Dendritic cell treated with granulocyte-macrophage colony-stimulating factor and Interleukin-4, amounts not matched to agents 40 ng/mL and 50 ng/mL, for 4 days (primary cell): ENCODE data around the gene KCNAB1.
A peak's percentile ranks its signal among the peaks of the same experiment; 100 is the strongest.

Experiments
- H3K27ac Mint-ChIP-seq: one replicate; pipeline ENCODE4 v1.8.0; 2022; ENCODE audit warnings: mild to moderate bottlenecking, mixed read lengths
- H3K27me3 Mint-ChIP-seq: one replicate; pipeline ENCODE4 v1.8.0; 2022; ENCODE audit warnings: mild to moderate bottlenecking, mixed read lengths
- H3K36me3 Mint-ChIP-seq: one replicate; pipeline ENCODE4 v1.8.0; 2022; ENCODE audit warnings: low read depth, mixed read lengths
- H3K4me1 Mint-ChIP-seq: one replicate; pipeline ENCODE4 v1.8.0; 2022; ENCODE audit warnings: low read depth, mixed read lengths
- H3K4me3 Mint-ChIP-seq: one replicate; pipeline ENCODE4 v1.8.0; 2022; ENCODE audit warnings: mild to moderate bottlenecking, moderate library complexity, mixed read lengths
- H3K9me3 Mint-ChIP-seq: one replicate; pipeline ENCODE4 v1.8.0; 2022; ENCODE audit warnings: mixed read lengths
- intact Hi-C: fragments of 100-400 bp; cut with micrococcal nuclease; formaldehyde crosslinking; loops from one replicate; pipeline ENCODE4 v1.15.0; 2022

KCNAB1 gene

GRCh38 chr3:156299569-156299968, 179.2 kb downstream of the KCNAB1 start:
- intact Hi-C loops = no loop called here
- H3K27ac Mint-ChIP-seq = peak overlapping the region; percentile 80
- no peak overlapping the region for H3K4me3 Mint-ChIP-seq
- H3K27me3 Mint-ChIP-seq = no peaks in the 10 kb centered on the region
- peaks cover 9% of the 10 kb centered on the region for H3K9me3 Mint-ChIP-seq
- H3K4me1 Mint-ChIP-seq = peaks cover 54% of the 10 kb centered on the region
- H3K36me3 Mint-ChIP-seq = no peaks in the 10 kb centered on the region

GRCh38 chr3:156300371-156300770, 180.0 kb downstream of the KCNAB1 start:
- Mint-ChIP-seq H3K4me3 (no peak overlapping the region), H3K36me3 (no peaks in the 10 kb centered on the region), H3K9me3 (peaks cover 9% of the 10 kb centered on the region), H3K27ac (peak overlapping the region; percentile 80), H3K27me3 (no peaks in the 10 kb centered on the region), H3K4me1 (peaks cover 54% of the 10 kb centered on the region)
- intact Hi-C loops = no loop called here

GRCh38 chr3:156300929-156301840, 180.8 kb downstream of the KCNAB1 start:
- Mint-ChIP-seq H3K27me3 (no peaks in the 10 kb centered on the region), H3K27ac (peak overlapping the region; percentile 62), H3K4me3 (peak overlapping the region; percentile 2), H3K36me3 (no peaks in the 10 kb centered on the region), H3K4me1 (peaks cover 54% of the 10 kb centered on the region), H3K9me3 (peaks cover 9% of the 10 kb centered on the region)
- intact Hi-C loops = no loop called here

GRCh38 chr3:156303001-156303707, 182.8 kb downstream of the KCNAB1 start:
- no peak overlapping the region for H3K4me3 Mint-ChIP-seq
- H3K36me3 Mint-ChIP-seq = no peaks in the 10 kb centered on the region
- intact Hi-C loops = no loop called here
- no peak overlapping the region for H3K27ac Mint-ChIP-seq
- H3K4me1 Mint-ChIP-seq = peaks cover 42% of the 10 kb centered on the region
- H3K9me3 Mint-ChIP-seq = peaks cover 2% of the 10 kb centered on the region
- H3K27me3 Mint-ChIP-seq = no peaks in the 10 kb centered on the region

GRCh38 chr3:156304406-156304805, 184.0 kb downstream of the KCNAB1 start:
- no peak overlapping the region for H3K27ac Mint-ChIP-seq

GRCh38 chr3:156305672-156306071, 185.3 kb downstream of the KCNAB1 start:
- H3K27me3 Mint-ChIP-seq = no peaks in the 10 kb centered on the region
- no peaks in the 10 kb centered on the region for H3K36me3 Mint-ChIP-seq
- no peaks in the 10 kb centered on the region for H3K9me3 Mint-ChIP-seq
- no peak overlapping the region for H3K27ac Mint-ChIP-seq
- H3K4me3 Mint-ChIP-seq = no peak overlapping the region
- peaks cover 23% of the 10 kb centered on the region for H3K4me1 Mint-ChIP-seq
- intact Hi-C loops = no loop called here

More at GRCh38 chr3:156304406-156304805, 184.0 kb downstream of the KCNAB1 start:
- no peaks in the 10 kb centered on the region for H3K27me3 Mint-ChIP-seq
- H3K36me3 Mint-ChIP-seq = no peaks in the 10 kb centered on the region
- intact Hi-C loops = no loop called here
- peaks cover 35% of the 10 kb centered on the region for H3K4me1 Mint-ChIP-seq
- no peaks in the 10 kb centered on the region for H3K9me3 Mint-ChIP-seq
- no peak overlapping the region for H3K4me3 Mint-ChIP-seq

GRCh38 chr3:156307704-156308103, 187.3 kb downstream of the KCNAB1 start:
- H3K36me3 Mint-ChIP-seq = no peaks in the 10 kb centered on the region
- no peak overlapping the region for H3K27ac Mint-ChIP-seq
- H3K4me3 Mint-ChIP-seq = no peak overlapping the region
- peaks cover 4% of the 10 kb centered on the region for H3K27me3 Mint-ChIP-seq
- peaks cover 9% of the 10 kb centered on the region for H3K4me1 Mint-ChIP-seq
- H3K9me3 Mint-ChIP-seq = no peaks in the 10 kb centered on the region
- intact Hi-C loops = no loop called here

- Mint-ChIP-seq H3K4me1 (no peaks in the 10 kb centered on the region), H3K27me3 (peaks cover 8% of the 10 kb centered on the region), H3K9me3 (no peaks in the 10 kb centered on the region), H3K36me3 (no peaks in the 10 kb centered on the region), H3K27ac (no peak overlapping the region), H3K4me3 (no peak overlapping the region)
- intact Hi-C loops = no loop called here
Measured at GRCh38 chr3:156311431-156311830, 191.1 kb downstream of the KCNAB1 start.

GRCh38 chr3:156311930-156312329, 191.6 kb downstream of the KCNAB1 start:
- H3K36me3 Mint-ChIP-seq = no peaks in the 10 kb centered on the region
- intact Hi-C loops = no loop called here
- no peaks in the 10 kb centered on the region for H3K4me1 Mint-ChIP-seq
- H3K4me3 Mint-ChIP-seq = no peak overlapping the region
- H3K27me3 Mint-ChIP-seq = peaks cover 8% of the 10 kb centered on the region
- H3K9me3 Mint-ChIP-seq = no peaks in the 10 kb centered on the region
- no peak overlapping the region for H3K27ac Mint-ChIP-seq

GRCh38 chr3:156316076-156316475, 195.7 kb downstream of the KCNAB1 start:
- Mint-ChIP-seq H3K9me3 (no peaks in the 10 kb centered on the region), H3K27me3 (peaks cover 8% of the 10 kb centered on the region), H3K27ac (no peak overlapping the region), H3K4me3 (no peak overlapping the region), H3K4me1 (peaks cover 6% of the 10 kb centered on the region), H3K36me3 (no peaks in the 10 kb centered on the region)
- intact Hi-C loops = no loop called here

GRCh38 chr3:156317462-156318074, 197.2 kb downstream of the KCNAB1 start:
- Mint-ChIP-seq H3K4me1 (peaks cover 6% of the 10 kb centered on the region), H3K27me3 (peaks cover 4% of the 10 kb centered on the region), H3K36me3 (no peaks in the 10 kb centered on the region), H3K27ac (no peak overlapping the region), H3K9me3 (no peaks in the 10 kb centered on the region), H3K4me3 (no peak overlapping the region)
- intact Hi-C loops = no loop called here

- H3K4me3 Mint-ChIP-seq = no peak overlapping the region
- H3K27ac Mint-ChIP-seq = no peak overlapping the region
- no peaks in the 10 kb centered on the region for H3K27me3 Mint-ChIP-seq
- H3K4me1 Mint-ChIP-seq = peaks cover 6% of the 10 kb centered on the region
- intact Hi-C loops = no loop called here
- no peaks in the 10 kb centered on the region for H3K36me3 Mint-ChIP-seq
- H3K9me3 Mint-ChIP-seq = peaks cover 9% of the 10 kb centered on the region
Measured at GRCh38 chr3:156321945-156322344, 201.6 kb downstream of the KCNAB1 start.

- no peak overlapping the region for H3K4me3 Mint-ChIP-seq
- H3K27me3 Mint-ChIP-seq = peaks cover 1% of the 10 kb centered on the region
- no peaks in the 10 kb centered on the region for H3K36me3 Mint-ChIP-seq
- no peak overlapping the region for H3K27ac Mint-ChIP-seq
- peaks cover 9% of the 10 kb centered on the region for H3K9me3 Mint-ChIP-seq
- intact Hi-C loops = no loop called here
- H3K4me1 Mint-ChIP-seq = no peaks in the 10 kb centered on the region
Measured at GRCh38 chr3:156323466-156323865, 203.1 kb downstream of the KCNAB1 start.

GRCh38 chr3:156330415-156330814, 210.0 kb downstream of the KCNAB1 start:
- Mint-ChIP-seq H3K27me3 (peaks cover 3% of the 10 kb centered on the region), H3K9me3 (peaks cover 9% of the 10 kb centered on the region), H3K4me1 (no peaks in the 10 kb centered on the region), H3K27ac (no peak overlapping the region), H3K36me3 (no peaks in the 10 kb centered on the region), H3K4me3 (no peak overlapping the region)
- intact Hi-C loops = no loop called here
